Mucosa of rectum (tissue), 2 donors: Measurements from ENCODE around the gene ALDH16A1.

ENCODE experiments used
- H3K27ac ChIP-seq, 2 donors: one replicate each; pipeline ENCODE4 v1.7.0; 2013; ENCODE audit warnings: inconsistent platforms in 2 of 2, low read depth in 2 of 2, low read length in 2 of 2
- H3K27me3 ChIP-seq, 2 donors: one replicate each; pipeline ENCODE4 v1.7.0; 2013; ENCODE audit warnings: low read length in 2 of 2; ENCODE audit not compliant: control insufficient read depth in 2 of 2, insufficient read depth in 2 of 2
- H3K36me3 ChIP-seq, 2 donors: one replicate each; pipeline ENCODE4 v1.7.0; 2013; ENCODE audit warnings: low read length in 2 of 2; ENCODE audit not compliant: control insufficient read depth in 2 of 2, insufficient read depth in 2 of 2
- H3K4me1 ChIP-seq, 2 donors: one replicate each; pipeline ENCODE4 v1.7.0; 2013; ENCODE audit warnings: low read length in 2 of 2, mild to moderate bottlenecking in 1 of 2; ENCODE audit not compliant: control insufficient read depth in 2 of 2, insufficient read depth in 2 of 2
- H3K4me3 ChIP-seq, 2 donors: one replicate each; pipeline ENCODE4 v1.7.0; 2013; ENCODE audit warnings: low read length in 2 of 2
- H3K9ac ChIP-seq, 2 donors: one replicate each; pipeline ENCODE4 v1.7.0; 2013; ENCODE audit warnings: low read length in 2 of 2, low read depth in 1 of 2, mild to moderate bottlenecking in 1 of 2
- H3K9me3 ChIP-seq, 2 donors: one replicate each; pipeline ENCODE4 v1.7.0; 2013; ENCODE audit warnings: low read length in 2 of 2; ENCODE audit not compliant: control insufficient read depth in 2 of 2
- donor health status: healthy.
- donor health status: Normal muscosa, but diverticular disease.

The ALDH16A1 gene

GRCh38 chr19:49423071-49423984 lies 29.7 kb upstream of the ALDH16A1 start, which contains the start of gene PTH2:
PTH2 (minus strand) TSS chr19:49423441; CDS start chr19:49423339, 102 bp downstream.
- H3K9me3 ChIP-seq: no peaks in the 10 kb centered on the region
- peak within 1 kb of the TSS in 1 of 2 donors; percentile 50 for H3K4me3 ChIP-seq
- peaks cover 5% of the 10 kb centered on the region in 2 donors for H3K4me1 ChIP-seq
- peaks cover 70 to 84% of the 10 kb centered on the region in 2 donors for H3K27me3 ChIP-seq
- H3K9ac ChIP-seq: no peak within 1 kb of the TSS
- no peaks in the 10 kb centered on the region for H3K36me3 ChIP-seq
- no peak within 1 kb of the TSS for H3K27ac ChIP-seq

DNA sequence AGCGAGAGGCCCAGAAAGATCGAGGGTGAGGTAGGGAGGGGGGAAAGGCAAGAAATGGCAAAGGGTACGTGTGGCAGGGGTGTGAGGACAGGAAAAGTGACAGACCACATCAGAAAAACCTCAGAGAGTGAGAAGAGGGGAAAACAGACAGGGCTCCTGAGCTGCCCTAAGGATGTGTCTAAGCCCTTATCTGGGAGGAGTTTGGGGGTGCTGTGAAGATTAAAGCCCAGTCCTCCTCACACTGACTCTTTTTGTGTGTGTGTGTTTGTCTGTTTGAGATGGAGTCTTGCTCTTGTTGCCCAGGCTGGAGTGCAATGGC lies 29.1 kb upstream of the ALDH16A1 start:
- H3K4me3 ChIP-seq: no peak overlapping the region
- H3K27me3 ChIP-seq: peaks cover 72 to 85% of the 10 kb centered on the region in 2 donors
- H3K27ac ChIP-seq: no peak overlapping the region
- no peaks in the 10 kb centered on the region for H3K36me3 ChIP-seq
- no peaks in the 10 kb centered on the region for H3K9me3 ChIP-seq
- H3K9ac ChIP-seq: no peak overlapping the region
- peaks cover 5 to 7% of the 10 kb centered on the region in 2 donors for H3K4me1 ChIP-seq

DNA sequence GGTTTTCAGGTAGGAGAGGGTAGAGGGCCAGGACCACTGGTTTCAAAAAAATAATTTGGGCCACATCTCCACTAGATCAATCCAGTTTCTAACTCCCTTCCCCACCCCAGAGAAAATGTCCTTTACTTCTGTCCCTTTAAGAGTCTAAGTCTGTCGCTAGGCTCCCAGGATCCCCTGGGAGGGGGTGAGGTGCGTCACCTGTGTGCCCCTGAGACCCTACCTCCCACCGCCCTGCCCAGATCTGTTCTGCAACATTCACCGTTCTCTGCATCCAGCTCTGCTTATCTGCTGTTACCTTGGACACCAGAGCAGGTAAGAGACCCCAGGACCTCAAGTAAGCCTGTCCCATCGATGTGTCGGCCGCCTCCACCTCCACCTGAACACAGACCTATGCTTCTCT lies 27.8 kb upstream of the ALDH16A1 start, which contains the start of gene GFY:
GFY (plus strand) TSS at position 211 of the 400 bp plus-strand sequence. CDS start 1,043 bp downstream, outside the sequence.
- Histone ChIP-seq H3K36me3 (no peaks in the 10 kb centered on the region), H3K9me3 (no peaks in the 10 kb centered on the region), H3K27ac (no peak within 1 kb of the TSS), H3K4me3 (no peak within 1 kb of the TSS), H3K9ac (no peak within 1 kb of the TSS), H3K4me1 (peaks cover 5 to 7% of the 10 kb centered on the region in 2 donors), H3K27me3 (peaks cover 69 to 80% of the 10 kb centered on the region in 2 donors)

DNA sequence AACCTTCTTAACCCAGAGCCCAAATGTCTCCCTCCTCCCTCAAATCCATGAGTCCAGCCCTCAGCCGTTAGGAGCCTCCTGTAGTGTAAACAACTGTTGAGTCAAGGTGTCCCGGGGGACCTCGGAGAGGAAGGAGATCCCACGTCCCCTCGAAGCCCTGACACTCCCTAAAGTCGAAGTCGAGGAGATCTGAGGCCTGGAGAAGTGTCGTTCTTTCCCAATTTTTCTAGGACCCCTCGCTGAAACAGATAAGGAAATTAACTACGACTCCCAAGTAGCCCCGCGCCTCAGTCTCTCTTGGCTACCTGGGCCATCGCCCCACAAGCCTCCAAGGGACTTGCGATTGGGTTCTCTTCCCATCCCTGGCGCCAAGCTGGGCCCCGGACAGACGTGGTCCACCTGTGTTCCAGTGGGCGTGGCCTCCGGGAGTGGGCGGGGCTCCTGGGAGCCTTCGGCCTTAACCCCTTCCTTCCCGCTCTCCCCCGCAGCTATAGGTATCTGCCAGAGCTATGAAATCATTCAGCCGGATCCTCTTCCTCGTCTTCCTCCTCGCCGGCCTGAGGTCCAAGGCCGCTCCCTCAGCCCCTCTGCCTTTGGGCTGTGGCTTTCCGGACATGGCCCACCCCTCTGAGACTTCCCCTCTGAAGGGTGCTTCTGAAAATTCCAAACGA lies 27.0 kb upstream of the ALDH16A1 start:
- H3K4me3 ChIP-seq: no peak overlapping the region
- H3K9ac ChIP-seq: no peak overlapping the region
- H3K27ac ChIP-seq: no peak overlapping the region
- no peaks in the 10 kb centered on the region for H3K9me3 ChIP-seq
- H3K27me3 ChIP-seq: peaks cover 74 to 79% of the 10 kb centered on the region in 2 donors
- no peaks in the 10 kb centered on the region for H3K36me3 ChIP-seq
- peaks cover 5 to 7% of the 10 kb centered on the region in 2 donors for H3K4me1 ChIP-seq

DNA sequence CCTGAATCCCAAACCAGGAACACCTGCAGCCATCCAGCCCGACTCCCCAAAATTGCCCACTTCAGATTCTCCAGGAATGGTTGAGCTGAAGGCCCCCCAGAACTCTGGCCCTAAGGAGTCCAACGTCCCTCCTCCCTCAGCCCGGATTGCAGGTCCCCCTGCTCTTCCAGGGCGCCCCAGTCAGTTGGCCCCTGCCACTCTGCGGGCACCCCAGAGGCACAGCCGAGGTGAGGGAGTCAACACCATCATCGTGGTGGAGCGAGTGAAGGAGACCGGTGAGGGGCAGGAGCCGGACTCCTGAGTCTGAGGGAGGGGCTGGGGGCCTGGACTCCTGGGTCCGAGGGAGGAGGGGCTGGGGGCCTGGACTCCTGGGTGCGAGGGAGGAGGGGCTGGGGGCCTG lies 25.7 kb upstream of the ALDH16A1 start:
- Histone ChIP-seq H3K9ac (no peak overlapping the region), H3K27me3 (peaks cover 68 to 77% of the 10 kb centered on the region in 2 donors), H3K4me1 (peaks cover 6 to 7% of the 10 kb centered on the region in 2 donors), H3K9me3 (no peaks in the 10 kb centered on the region), H3K36me3 (no peaks in the 10 kb centered on the region), H3K27ac (no peak overlapping the region), H3K4me3 (no peak overlapping the region)

DNA sequence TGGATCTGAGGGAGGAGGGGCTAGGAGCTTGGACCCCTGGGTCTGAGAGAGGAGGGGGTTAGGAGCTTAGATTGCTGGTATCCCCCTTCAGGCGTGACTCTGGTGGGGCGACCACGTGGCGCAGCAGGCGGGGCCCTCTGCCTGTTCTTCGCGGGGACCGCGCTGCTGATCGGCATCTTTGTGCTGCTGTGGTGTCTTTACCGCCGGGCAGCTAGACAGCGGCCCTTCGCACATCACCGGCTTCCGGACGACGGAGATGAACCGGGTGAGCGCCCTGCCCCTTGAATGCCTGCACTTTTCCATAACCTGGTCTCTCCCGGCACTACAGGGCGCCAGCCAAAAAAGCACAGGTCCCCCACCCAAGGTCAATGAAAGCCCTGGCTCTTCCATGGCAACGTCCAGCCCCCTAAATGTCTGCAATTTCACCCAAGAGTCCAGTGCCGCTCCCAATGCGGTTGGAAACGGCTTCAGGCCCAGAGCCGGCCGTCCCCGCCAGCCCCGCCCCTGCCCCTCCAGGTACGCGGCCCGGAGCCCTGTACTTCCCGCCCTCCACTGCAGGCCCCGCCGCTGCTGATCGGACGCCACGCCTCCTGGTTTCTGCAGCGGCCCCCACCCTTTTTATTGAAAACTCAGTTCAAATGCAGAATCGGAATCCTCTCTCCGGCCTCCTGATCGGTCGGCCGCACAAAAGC lies 25.0 kb upstream of the ALDH16A1 start:
- Histone ChIP-seq H3K27ac (no peak overlapping the region), H3K4me3 (peak overlapping the region; percentile 9 to 20), H3K4me1 (peaks cover 3 to 7% of the 10 kb centered on the region in 2 donors), H3K9ac (no peak overlapping the region), H3K36me3 (no peaks in the 10 kb centered on the region), H3K27me3 (peaks cover 68 to 77% of the 10 kb centered on the region in 2 donors), H3K9me3 (no peaks in the 10 kb centered on the region)

DNA sequence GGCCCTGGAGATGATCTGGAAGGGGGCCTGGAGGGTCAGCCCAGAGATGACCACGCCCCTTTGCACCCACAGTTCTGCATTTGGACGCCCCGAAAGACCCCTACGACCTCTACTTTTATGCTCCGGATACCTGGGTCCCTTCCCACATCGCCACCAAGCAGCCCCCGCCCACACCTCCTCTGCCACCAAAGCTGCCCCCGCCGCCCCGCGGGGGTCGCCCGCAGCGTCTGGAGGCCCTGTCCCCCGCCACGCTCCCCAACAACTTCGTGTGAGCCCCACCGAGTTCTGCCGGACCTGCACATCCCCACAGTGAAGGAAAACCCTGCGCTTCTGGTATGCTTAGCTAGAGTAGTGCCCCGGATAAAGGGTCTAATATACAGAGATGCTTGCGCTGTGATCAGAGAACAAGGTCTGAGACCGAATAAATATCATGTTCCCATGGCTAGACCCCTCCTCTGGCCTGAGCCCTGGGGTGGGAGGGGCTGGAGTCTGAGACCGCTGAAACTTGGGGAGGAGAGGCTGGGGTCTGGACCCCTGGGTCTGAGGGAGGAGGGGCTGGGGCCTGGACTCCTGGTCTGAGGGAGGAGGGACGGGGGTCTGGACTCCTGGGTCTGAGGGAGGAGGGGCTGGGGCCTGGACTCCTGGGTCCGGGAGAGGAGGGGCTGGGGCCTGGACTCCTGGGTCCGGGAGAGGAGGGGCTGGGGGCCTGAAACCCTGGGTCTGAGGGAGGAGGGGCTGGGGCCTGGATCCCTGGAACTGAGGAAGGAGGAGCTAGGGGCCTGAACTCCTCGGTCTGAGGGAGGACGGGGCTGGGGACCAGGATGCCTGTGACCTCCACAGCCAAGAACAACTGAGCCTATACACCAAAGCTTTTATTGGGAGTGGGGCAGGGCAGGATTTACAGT lies 24.2 kb upstream of the ALDH16A1 start:
- H3K27me3 ChIP-seq: peaks cover 67 to 77% of the 10 kb centered on the region in 2 donors
- no peak overlapping the region for H3K4me3 ChIP-seq

DNA sequence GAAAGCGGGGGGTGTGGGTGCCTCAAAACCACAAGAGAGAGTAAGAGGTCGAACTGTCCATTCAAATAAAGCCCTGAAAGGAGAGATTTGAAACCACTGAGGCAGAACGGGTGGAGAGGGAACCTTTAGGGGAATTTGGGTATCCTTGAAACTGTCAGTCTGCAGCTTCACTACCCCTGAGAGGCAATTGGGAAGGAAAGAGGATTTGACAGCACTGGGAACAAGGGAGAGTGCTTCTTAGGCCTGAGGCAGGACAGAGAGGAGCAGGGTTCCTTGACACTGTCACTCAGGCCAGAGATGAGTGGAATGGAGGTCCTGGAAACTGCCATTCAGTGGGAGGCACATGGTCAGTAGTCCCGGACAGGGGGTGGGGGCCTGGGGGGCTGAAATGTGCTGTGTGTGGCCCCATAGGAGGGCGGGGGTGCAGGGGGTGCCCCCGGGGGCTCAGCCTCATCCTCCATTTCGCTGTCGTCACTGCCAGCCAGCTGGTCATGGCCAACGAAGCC lies 22.8 kb upstream of the ALDH16A1 start:
- Histone ChIP-seq H3K27ac (no peak overlapping the region), H3K4me3 (no peak overlapping the region), H3K9me3 (no peaks in the 10 kb centered on the region), H3K4me1 (peaks cover 3 to 7% of the 10 kb centered on the region in 2 donors), H3K9ac (no peak overlapping the region), H3K27me3 (peaks cover 68 to 73% of the 10 kb centered on the region in 2 donors), H3K36me3 (no peaks in the 10 kb centered on the region)

More for the DNA sequence above, 24.2 kb upstream of the ALDH16A1 start:
- Histone ChIP-seq H3K9ac (no peak overlapping the region), H3K27ac (no peak overlapping the region), H3K4me1 (peaks cover 3 to 7% of the 10 kb centered on the region in 2 donors), H3K9me3 (no peaks in the 10 kb centered on the region), H3K36me3 (no peaks in the 10 kb centered on the region)

GRCh38 chr19:49430678-49431329 lies 22.2 kb upstream of the ALDH16A1 start:
- H3K9me3 ChIP-seq: no peaks in the 10 kb centered on the region
- peaks cover 3 to 7% of the 10 kb centered on the region in 2 donors for H3K4me1 ChIP-seq
- H3K9ac ChIP-seq: no peak overlapping the region
- H3K27me3 ChIP-seq: peaks cover 62 to 73% of the 10 kb centered on the region in 2 donors
- no peak overlapping the region for H3K4me3 ChIP-seq
- H3K27ac ChIP-seq: no peak overlapping the region
- H3K36me3 ChIP-seq: no peaks in the 10 kb centered on the region
